Measurements from ENCODE around the gene RPS19.

RPS19 gene

GRCh38 chr19:41897820-41898219 lies 37.8 kb downstream of the RPS19 start:
- DNase-seq (ENCODE audit: low spot score), result no peak

GRCh38 chr19:41898235-41898634 lies 38.2 kb downstream of the RPS19 start:
- DNase-seq (ENCODE audit: low spot score), result no peak

GRCh38 chr19:41901707-41902360 lies 41.8 kb downstream of the RPS19 start:
- no peak for DNase-seq (ENCODE audit: low spot score)

GRCh38 chr19:41902594-41902993 lies 42.5 kb downstream of the RPS19 start:
- no peak for DNase-seq (ENCODE audit: low spot score)

- no peak for DNase-seq (ENCODE audit: low spot score)
Measured at GRCh38 chr19:41903193-41903953, 43.3 kb downstream of the RPS19 start.

GRCh38 chr19:41904118-41904870 lies 44.2 kb downstream of the RPS19 start:
- DNase-seq (ENCODE audit: low spot score), result no peak

GRCh38 chr19:41905273-41906002 lies 45.4 kb downstream of the RPS19 start:
- no peak for DNase-seq (ENCODE audit: low spot score)

GRCh38 chr19:41906271-41906670 lies 46.2 kb downstream of the RPS19 start:
- no peak for DNase-seq (ENCODE audit: low spot score)

- DNase-seq (ENCODE audit: low spot score), result no peak
Measured at GRCh38 chr19:41906916-41907680, 47.0 kb downstream of the RPS19 start.

GRCh38 chr19:41907994-41908615 lies 48.0 kb downstream of the RPS19 start:
- DNase-seq (ENCODE audit: low spot score), result no peak

- no peak for DNase-seq (ENCODE audit: low spot score)
Measured at GRCh38 chr19:41908724-41909464, 48.8 kb downstream of the RPS19 start.

GRCh38 chr19:41909706-41910105 lies 49.7 kb downstream of the RPS19 start:
- no peak for DNase-seq (ENCODE audit: low spot score)

GRCh38 chr19:41910240-41910991 lies 50.4 kb downstream of the RPS19 start:
- DNase-seq (ENCODE audit: low spot score), result no peak

GRCh38 chr19:41910992-41911888 lies 51.2 kb downstream of the RPS19 start:
- no peak for DNase-seq (ENCODE audit: low spot score)

- DNase-seq (ENCODE audit: low spot score), result no peak
Measured at GRCh38 chr19:41911889-41912731, 52.1 kb downstream of the RPS19 start.

GRCh38 chr19:41912899-41913537 lies 53.0 kb downstream of the RPS19 start:
- no peak for DNase-seq (ENCODE audit: low spot score)

Measured in SK-N-DZ (cell line).